Left lung (tissue), 10 donors: ENCODE measurements around the gene NUMB. TPM values are rescaled to one million over a fixed set of nuclear protein-coding genes. Genes with fewer than 3 reads are reported as not detected.
"Not testable (repeated sequence)": the region's sequence is repeated elsewhere in the genome, so short reads cannot be mapped to it uniquely, and the experiment has no call there.

Experiments used
- ATAC-seq: fragments of 200-7000 bp; cut with Tn5 transposase; one replicate; pipeline ENCODE4 v1.9.1; 2020; ENCODE audit warnings: moderate library complexity
- DNase-seq, 4 donors: peaks; one replicate each; pipeline ENCODE4 v3.0.0-alpha.2; 2013 to 2020
- H3K27ac ChIP-seq, 2 donors: fragments of 200-600 bp; sonication (generic) in 1 of 2; one replicate each; pipeline versions ENCODE4 v1.5.0 to v1.8.0; 2020 to 2021
- H3K27me3 ChIP-seq, 2 donors: fragments of 200-600 bp; sonication (generic) in 1 of 2; one replicate each; pipeline versions ENCODE4 v1.5.0 to v1.8.0; 2020 to 2021
- H3K36me3 ChIP-seq, 2 donors: fragments of 200-600 bp; sonication (generic) in 1 of 2; one replicate each; pipeline versions ENCODE4 v1.5.0 to v1.8.0; 2020 to 2021
- H3K4me1 ChIP-seq, 2 donors: fragments of 200-600 bp; one replicate each; pipeline ENCODE4 v1.8.0; 2021
- H3K4me3 ChIP-seq, 2 donors: fragments of 200-600 bp; sonication (generic) in 1 of 2; one replicate each; pipeline versions ENCODE4 v1.5.0 to v1.8.0; 2020 to 2021; ENCODE audit warnings: mild to moderate bottlenecking in 1 of 2
- H3K9me3 ChIP-seq, 2 donors: fragments of 200-600 bp; sonication (generic) in 1 of 2; one replicate each; pipeline versions ENCODE4 v1.5.0 to v1.8.0; 2020 to 2021
- CTCF ChIP-seq, 2 donors: fragments of 200-600 bp; sonication (generic) in 1 of 2; IDR thresholded peaks; one replicate each; pipeline versions ENCODE4 v1.5.0 to v1.8.0; 2021; ENCODE audit warnings: antibody characterized with exemption in 2 of 2
- intact Hi-C, 2 donors: fragments of 100-400 bp; cut with DNase I; formaldehyde crosslinking; loops; one replicate each; pipeline versions ENCODE4 v1.11.2 to v1.14.2; 2022
- polyA plus RNA-seq, 6 donors: library from polyadenylated mRNA; unstranded; fragments of 120-200 nt; gene quantifications; one replicate each; pipeline ENCODE4 v1.2.1, GENCODE V29; 2013; ENCODE audit not compliant: insufficient read length in 6 of 6
- total RNA-seq, 2 donors: library from RNA; stranded (reverse); fragmentation: NEBNext Ultra II Directional; extraction: Animal tissue kit (Norgen Biotek cat#: 25700); gene quantifications; one replicate each; pipeline ENCODE4 v1.2.1, GENCODE V29; 2021
- donor health status: DM: no; HTN: yes; CAD: no.
- donor health status: DM: no; HTN: no; CAD: no.

The NUMB gene
- total and polyA plus RNA-seq, 8 donors = 91.0 to 121 (median 105) TPM

GRCh38 chr14:73386342-73386741 lies 72.0 kb downstream of the NUMB start:
- Histone ChIP-seq H3K27ac (no peak overlapping the region), H3K9me3 (peaks cover 0 to 19% of the 10 kb centered on the region in 2 donors), H3K27me3 (no peaks in the 10 kb centered on the region), H3K4me3 (no peak overlapping the region), H3K4me1 (peaks cover 0 to 8% of the 10 kb centered on the region in 2 donors), H3K36me3 (no peaks in the 10 kb centered on the region)
- DNase-seq (no peak), ATAC-seq (peak; percentile 46)
- intact Hi-C loops = no loop called here
- no peak for TF ChIP-seq CTCF (IDR thresholded peaks at IDR 0.05)

- intact Hi-C loops, H3K4me3 ChIP-seq, ATAC-seq, H3K36me3 ChIP-seq, H3K27me3 ChIP-seq, DNase-seq, H3K27ac ChIP-seq: not testable (repeated sequence)
- peaks cover 0 to 13% of the 10 kb centered on the region in 2 donors for H3K4me1 ChIP-seq
- peaks cover 0 to 19% of the 10 kb centered on the region in 2 donors for H3K9me3 ChIP-seq
These were observed 73.3 kb downstream of the NUMB start for GRCh38 chr14:73385021-73385420.

- no peak for TF ChIP-seq CTCF (IDR thresholded peaks at IDR 0.05)
- no peaks in the 10 kb centered on the region for H3K36me3 ChIP-seq
- DNase-seq = no peak
- peaks cover 0 to 19% of the 10 kb centered on the region in 2 donors for H3K9me3 ChIP-seq
- H3K4me1 ChIP-seq = peaks cover 0 to 13% of the 10 kb centered on the region in 2 donors
- intact Hi-C loops = no loop called here
- H3K4me3 ChIP-seq = no peak overlapping the region
- no peak overlapping the region for H3K27ac ChIP-seq
- H3K27me3 ChIP-seq = no peaks in the 10 kb centered on the region
- no peak for ATAC-seq
These were observed 75.0 kb downstream of the NUMB start for GRCh38 chr14:73383356-73383755.

GRCh38 chr14:73381380-73382013 lies 76.8 kb downstream of the NUMB start:
- Histone ChIP-seq H3K36me3 (peaks cover 0 to 5% of the 10 kb centered on the region in 2 donors), H3K9me3 (peaks cover 0 to 19% of the 10 kb centered on the region in 2 donors), H3K27ac (no peak overlapping the region), H3K4me1 (peaks cover 0 to 13% of the 10 kb centered on the region in 2 donors), H3K4me3 (no peak overlapping the region), H3K27me3 (no peaks in the 10 kb centered on the region)
- TF ChIP-seq CTCF (IDR thresholded peaks at IDR 0.05) = no peak
- no peak for ATAC-seq
- intact Hi-C loops = no loop called here
- DNase-seq = no peak

GRCh38 chr14:73376585-73376984 lies 81.8 kb downstream of the NUMB start:
- no peak overlapping the region for H3K27ac ChIP-seq
- H3K9me3 ChIP-seq = no peaks in the 10 kb centered on the region
- peak; percentile 32 for ATAC-seq
- no peak for DNase-seq
- peaks cover 0 to 15% of the 10 kb centered on the region in 2 donors for H3K4me1 ChIP-seq
- intact Hi-C loops = no loop called here
- no peak overlapping the region for H3K4me3 ChIP-seq
- H3K36me3 ChIP-seq = peaks cover 0 to 5% of the 10 kb centered on the region in 2 donors
- no peaks in the 10 kb centered on the region for H3K27me3 ChIP-seq
- TF ChIP-seq CTCF (IDR thresholded peaks at IDR 0.05) = no peak

- intact Hi-C loops = no loop called here
- no peak for ATAC-seq
- H3K4me3 ChIP-seq = no peak overlapping the region
These were observed 82.5 kb downstream of the NUMB start for GRCh38 chr14:73375861-73376260.

More at GRCh38 chr14:73375861-73376260, 82.5 kb downstream of the NUMB start:
- Histone ChIP-seq H3K27me3 (no peaks in the 10 kb centered on the region), H3K36me3 (peaks cover 0 to 5% of the 10 kb centered on the region in 2 donors), H3K4me1 (peaks cover 0 to 9% of the 10 kb centered on the region in 2 donors), H3K27ac (no peak overlapping the region), H3K9me3 (no peaks in the 10 kb centered on the region)
- DNase-seq = no peak
- no peak for TF ChIP-seq CTCF (IDR thresholded peaks at IDR 0.05)
